IPS-NIHi11 (cell line): Measurements from ENCODE around the gene LRCH2.
"Not testable (repeated sequence)": the region's sequence is repeated elsewhere in the genome, so short reads cannot be mapped to it uniquely, and the experiment has no call there.

Experiments used
- DNase-seq: peaks from one replicate; pipeline ENCODE4 v3.0.0; 2012; ENCODE audit warnings: mixed read lengths, low spot score

Gene LRCH2, protein sequence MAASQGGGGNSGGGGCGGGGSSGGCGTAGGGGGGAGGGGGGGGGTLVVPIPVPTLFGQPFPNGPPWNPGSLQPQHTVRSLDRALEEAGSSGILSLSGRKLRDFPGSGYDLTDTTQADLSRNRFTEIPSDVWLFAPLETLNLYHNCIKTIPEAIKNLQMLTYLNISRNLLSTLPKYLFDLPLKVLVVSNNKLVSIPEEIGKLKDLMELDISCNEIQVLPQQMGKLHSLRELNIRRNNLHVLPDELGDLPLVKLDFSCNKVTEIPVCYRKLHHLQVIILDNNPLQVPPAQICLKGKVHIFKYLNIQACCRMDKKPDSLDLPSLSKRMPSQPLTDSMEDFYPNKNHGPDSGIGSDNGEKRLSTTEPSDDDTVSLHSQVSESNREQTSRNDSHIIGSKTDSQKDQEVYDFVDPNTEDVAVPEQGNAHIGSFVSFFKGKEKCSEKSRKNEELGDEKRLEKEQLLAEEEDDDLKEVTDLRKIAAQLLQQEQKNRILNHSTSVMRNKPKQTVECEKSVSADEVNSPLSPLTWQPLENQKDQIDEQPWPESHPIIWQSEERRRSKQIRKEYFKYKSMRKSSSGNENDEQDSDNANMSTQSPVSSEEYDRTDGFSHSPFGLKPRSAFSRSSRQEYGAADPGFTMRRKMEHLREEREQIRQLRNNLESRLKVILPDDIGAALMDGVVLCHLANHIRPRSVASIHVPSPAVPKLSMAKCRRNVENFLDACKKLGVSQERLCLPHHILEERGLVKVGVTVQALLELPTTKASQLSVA

DNA sequence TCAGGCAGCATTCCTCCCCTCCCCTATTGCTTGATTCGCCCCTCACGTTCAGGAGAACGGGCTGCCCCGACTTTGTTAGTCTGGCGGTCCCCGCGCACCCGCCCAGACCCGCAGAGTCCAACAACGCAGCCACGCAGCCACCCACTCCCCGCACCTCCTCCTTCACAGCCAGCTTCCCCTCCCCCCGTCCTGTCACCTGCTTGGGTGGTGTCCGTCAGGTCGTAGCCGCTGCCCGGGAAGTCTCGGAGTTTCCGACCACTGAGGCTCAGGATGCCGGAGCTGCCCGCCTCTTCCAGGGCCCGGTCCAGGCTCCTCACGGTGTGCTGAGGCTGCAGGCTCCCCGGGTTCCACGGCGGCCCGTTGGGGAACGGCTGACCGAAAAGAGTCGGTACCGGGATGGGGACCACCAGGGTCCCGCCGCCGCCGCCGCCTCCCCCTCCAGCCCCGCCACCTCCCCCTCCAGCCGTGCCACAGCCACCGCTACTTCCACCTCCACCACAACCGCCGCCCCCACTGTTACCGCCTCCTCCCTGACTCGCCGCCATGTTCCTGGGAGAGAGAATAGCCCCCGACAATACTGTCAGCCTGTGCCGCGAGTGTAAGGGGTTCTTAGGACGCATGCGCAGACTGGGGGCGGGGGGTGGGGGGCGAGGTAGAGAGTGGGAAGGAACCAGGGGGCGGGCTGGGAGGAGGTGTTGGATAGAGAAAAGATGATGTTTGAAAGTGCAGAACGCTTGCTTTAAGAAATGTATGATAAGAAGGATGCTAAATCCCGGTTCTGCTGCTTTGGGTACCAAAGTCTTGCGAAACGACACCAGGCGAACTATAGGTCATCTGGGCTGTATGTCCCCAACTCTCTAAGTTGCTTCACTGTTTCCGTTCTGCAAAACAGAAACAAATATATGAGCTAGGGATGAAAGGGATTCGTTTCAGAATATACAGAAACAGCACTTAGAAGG is at the start of gene LRCH2:
LRCH2 (minus strand) TSS at position 600 of the 959 bp plus-strand sequence; CDS start at position 545, 55 bp downstream.
- peak; percentile 79 for DNase-seq

DNA sequence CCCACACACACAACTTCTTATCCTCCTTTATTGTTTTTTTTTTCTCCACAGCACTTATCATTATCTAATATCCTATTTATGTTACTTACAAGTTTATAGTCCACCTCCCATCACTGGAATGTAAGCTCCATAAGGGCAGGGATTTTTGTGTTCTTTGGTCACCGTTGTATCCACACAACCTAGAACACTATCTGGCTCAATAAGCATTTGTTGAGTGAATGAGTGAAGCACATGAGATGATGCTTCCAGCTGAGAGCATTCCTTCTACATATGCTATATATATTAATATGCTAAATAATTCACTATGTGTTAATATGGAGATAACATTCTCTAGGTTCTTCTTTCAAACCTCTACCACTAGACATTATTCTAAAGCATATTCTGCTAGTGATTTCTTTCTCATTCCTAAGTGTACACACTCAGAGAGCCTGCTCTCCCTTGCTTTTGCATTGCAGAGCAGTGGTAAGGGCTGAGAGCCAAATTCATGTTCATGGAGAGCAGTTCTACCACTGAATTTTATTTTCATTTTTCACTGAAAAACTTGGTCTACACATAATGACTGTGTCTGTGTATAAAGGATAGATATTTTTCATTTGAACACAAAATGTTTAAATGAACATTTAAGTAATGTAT is 35.3 kb upstream of the LRCH2 start:
- DNase-seq: no peak

DNA sequence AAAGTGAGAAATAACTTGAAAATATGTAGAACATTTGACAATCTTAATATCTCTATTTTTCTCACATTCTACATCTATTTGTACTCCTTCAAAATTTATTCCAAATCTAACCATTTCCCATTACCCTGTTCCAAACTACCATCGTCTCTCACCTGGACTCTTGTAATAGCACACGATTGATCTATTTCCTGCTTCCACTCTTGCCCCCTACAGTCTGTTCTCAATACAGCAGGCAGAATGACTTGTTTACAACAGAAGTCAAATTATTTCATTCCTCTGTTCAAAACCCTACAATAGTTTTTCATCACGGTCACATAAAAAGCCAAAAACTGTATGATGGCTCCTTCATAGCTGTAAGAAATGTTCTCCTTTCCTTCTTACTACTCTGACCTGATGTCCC is 34.5 kb upstream of the LRCH2 start:
- peak; percentile 15 for DNase-seq

DNA sequence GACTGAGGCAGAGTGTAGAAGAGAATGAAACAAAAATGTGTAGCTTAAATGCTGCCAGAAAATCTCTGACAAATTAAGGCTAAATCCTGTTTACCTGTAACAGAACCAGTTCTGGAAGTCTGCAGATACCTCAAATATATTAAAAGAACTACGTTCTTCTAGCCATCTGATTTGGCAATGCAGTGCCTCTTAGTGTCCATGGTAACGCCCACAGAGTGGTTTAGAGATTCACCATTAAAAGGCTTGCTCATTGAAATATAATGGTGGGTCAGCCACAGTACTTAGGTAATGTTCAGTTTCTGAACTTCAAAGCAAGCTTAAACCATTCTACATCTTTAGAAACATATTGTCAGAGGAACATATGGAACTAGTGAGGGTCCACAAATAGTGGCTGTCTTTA is 32.4 kb upstream of the LRCH2 start:
- no peak for DNase-seq

DNA sequence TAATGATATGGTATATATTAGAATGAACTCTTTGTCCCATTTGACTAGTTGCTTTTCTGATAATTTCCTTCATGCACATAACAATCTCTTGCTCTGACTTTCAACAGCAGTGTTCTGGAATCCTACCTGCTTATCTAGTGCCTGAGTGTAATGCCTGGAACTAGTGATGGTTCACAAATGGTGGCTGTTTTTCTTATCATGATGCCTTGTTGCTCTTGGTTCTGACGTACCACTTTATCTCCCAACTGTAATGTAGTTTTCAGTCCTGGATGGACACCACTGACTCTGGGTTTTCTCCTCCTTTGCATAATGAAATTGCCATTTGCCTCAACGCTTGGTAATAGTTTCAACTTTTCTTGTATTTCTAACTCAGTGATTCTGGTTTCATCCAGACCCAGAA is 30.1 kb upstream of the LRCH2 start:
- DNase-seq: no peak

DNA sequence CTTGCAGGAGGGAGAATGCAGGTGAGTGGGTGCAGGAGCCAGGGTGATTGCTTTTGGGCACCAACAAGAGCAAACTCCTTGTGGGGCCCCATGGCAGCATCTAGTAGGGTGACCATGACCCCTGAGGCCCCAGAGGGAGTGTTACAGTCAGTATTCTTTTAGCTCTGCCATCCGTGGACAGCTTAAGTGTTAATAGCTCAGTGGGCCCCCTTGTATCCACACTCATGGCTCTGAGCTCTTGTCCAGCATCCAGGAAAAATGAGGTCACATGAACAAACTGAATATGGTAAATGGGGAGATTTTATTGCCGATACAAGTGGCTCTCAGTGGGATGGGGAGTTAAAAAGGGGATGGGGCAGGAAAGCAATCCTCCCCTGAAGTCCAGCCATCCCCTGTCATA is 27.3 kb upstream of the LRCH2 start:
- no peak for DNase-seq

DNA sequence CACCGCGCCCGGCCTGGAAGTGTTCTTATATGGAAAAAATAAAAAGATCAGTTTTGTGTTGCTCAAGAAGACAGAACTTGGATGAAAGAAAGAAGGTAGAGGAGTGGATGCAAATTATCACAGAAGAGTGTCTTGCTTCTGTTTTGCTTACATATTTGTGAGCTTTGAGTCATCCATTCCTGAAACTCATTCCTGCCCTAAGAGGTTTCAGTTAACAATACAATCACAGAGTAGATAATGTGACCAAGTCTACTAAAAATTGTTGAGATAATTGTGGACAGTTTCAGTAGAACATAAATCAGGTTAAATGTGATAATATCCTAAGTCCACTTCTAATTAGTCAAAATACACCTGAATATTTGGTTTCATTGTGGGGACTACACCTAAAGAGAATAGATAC is 26.4 kb upstream of the LRCH2 start:
- DNase-seq: no peak

DNA sequence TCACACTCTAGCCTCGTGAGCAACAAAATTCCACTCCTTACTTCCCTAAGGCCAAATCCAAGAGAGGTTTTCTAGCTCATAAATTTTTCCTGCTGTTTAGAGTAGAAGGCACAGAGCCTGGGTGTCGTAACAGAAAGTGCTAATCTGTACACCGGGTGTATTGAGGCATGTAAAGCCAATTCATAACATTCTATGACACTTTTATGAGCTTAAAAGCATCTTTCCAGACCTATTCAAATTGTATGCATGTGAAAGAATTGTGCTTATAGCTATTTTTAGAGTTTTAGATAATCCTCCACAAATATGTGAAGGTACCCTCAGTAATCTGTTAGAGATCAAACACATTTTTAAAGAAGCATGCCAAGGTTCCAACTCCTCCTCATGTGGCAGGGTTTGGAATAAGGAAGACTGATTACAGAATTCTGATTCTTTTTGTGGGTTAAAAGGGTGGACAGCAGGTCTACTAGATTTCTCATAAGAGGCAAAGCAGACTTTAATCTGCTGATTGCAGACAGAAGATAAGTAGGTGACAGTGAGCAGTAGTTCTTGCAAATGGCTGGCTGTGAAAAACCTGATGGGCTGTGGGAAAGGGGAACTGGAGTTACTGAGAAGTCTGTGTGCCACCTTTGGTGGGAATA is 25.5 kb upstream of the LRCH2 start:
- no peak for DNase-seq

DNA sequence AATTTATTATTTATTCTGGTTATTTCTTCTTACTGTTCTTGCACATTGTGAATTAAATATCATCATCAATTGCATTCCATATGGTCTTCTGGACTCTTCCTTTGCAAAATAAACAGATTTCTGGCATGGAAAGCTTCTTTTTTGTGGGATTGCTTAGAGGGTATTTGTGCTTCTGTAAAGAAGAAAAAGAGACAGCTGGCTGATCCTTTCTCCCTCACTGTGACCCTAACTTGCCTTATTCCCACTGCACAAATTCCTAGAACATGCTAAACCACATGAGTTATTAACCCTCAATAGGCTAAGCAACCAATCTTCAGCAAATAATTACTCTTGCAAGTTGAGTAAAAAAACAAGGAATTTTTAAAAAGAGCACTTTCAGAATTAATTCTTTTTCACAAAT is 23.8 kb upstream of the LRCH2 start:
- no peak for DNase-seq

DNA sequence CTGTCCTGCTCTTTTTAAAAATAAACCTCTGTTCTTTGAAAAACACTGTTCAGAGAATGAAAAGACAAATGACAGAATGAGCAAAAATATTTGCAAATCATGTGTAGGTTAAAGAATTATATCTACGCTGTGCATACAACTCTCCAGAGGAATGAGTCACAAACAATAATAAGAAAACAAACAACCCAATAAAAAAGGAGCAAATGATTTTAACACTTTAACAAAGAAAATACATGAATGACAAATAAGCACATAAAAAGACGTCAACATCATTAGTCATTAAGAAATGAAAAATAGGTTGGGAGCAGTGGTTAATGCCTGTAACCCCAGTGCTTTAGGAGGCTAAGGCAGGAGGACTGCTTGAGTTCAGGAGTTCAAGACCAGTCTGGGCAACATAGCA is 21.1 kb upstream of the LRCH2 start:
- no peak for DNase-seq

DNA sequence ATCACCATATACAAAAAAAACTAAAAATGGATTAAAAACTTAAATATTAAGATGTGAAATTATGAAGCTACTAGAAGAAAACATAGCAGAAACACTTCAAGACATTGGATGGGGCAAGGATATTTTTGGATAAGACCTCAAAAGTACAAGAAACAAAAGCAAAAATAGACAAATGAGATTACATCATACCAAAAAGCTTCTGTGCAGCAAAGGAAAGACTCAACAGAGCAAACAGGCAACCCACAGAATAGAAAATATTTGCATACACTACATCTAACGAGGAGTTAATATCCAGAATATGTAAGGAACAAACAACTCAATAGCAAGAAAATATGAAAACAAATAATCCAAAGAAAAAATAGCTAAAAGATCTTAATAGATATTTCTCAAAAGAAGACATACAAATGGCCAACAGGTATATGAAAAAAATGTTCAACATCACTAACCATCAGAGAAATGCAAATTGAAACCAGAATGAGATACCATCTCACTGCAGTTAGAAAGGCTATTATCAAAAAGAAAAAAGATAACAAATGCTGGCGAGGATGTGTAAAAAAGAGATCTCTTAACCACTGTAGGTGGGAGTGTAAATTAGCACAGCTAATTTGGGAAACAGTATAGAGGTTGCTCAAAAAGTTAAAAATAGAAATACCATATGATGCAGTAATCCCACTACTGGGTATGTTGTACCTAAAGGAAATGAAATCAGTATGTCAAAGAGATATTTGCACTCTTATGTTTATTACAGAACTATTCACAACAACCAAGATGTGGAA is 17.8 kb upstream of the LRCH2 start:
- no peak for DNase-seq

DNA sequence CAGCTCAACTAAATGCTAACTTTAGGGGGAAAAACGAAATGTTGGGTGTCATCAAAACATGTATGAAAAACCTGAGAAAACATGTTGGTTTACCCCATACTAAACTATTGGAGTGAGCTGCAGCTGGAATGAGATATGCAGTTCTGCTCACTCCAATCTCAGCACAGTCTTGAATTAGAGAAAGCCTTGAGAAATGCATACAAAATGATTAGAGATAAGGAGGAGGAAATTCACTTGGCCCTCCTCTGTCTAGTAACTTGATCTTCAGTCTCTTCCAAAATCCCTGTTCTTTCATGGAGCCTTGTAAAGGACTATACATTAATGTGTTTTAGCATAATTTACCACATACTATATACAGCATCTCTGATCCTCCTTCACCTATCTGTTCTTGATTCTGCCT is 3.2 kb upstream of the LRCH2 start:
- no peak for DNase-seq

DNA sequence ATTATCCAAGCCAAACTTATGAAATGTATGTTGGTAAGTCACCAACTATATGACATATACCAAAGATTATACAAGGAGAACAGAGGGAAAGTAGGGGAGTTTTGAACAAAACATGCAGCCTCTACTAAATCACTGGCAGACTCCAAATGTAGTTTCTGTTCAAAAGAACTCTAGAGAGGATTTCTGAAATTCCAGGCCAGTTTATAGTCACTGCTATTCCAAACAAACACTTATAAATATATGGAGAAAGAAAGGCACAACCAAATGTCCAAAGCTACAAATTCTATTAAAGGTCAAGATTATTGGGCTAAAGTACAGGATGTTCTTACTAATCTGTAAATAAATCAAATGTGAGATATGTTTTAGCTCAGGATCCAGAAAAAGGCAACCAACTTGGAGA is 2.7 kb upstream of the LRCH2 start:
- DNase-seq: no peak

DNA sequence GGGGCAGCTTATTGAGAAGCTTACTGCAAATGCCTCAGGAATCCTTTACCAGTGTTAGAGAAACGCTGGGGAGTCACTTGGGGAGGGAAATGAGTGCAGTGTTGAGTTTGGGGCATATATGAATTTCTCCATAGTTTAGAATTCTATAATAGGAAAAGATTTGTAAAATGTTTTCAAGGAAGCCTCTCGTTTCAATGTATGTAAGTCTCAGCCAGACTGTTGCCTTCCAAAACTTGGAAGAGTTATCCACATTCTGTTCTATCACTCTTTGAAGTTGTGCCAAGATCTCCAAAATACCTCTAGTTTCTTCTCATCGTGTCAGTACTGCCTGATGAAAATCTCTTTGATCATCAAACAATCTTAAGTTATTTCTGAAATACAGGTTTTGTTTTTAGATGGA is 565 bp upstream of the LRCH2 start:
- no peak for DNase-seq

DNA sequence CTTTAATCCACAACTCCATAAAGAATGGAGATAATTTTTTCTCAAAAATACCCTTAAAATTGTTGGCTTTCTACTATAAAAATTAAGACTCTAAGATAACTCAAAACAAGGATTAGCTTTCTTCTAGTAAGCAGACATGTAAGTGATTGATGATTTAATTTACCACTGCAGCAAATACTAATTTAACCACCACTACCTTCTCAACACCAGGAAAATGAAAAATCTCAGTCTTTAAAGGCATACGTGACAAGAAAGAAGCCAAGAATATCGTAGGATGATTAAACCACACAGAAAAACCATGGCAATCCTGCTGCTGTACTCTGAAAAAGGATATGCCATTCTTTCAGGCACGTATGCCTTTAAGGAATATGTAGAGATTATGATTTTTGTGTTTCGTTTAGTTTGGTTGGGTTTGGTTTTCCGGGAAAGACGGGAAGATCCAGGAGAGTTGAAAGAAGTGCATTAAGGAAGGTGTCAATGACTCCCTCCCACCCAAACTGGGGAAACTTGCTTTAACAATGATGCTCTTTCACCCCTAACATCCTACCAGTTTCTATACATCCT is 881 bp downstream of the LRCH2 start:
- no peak for DNase-seq

DNA sequence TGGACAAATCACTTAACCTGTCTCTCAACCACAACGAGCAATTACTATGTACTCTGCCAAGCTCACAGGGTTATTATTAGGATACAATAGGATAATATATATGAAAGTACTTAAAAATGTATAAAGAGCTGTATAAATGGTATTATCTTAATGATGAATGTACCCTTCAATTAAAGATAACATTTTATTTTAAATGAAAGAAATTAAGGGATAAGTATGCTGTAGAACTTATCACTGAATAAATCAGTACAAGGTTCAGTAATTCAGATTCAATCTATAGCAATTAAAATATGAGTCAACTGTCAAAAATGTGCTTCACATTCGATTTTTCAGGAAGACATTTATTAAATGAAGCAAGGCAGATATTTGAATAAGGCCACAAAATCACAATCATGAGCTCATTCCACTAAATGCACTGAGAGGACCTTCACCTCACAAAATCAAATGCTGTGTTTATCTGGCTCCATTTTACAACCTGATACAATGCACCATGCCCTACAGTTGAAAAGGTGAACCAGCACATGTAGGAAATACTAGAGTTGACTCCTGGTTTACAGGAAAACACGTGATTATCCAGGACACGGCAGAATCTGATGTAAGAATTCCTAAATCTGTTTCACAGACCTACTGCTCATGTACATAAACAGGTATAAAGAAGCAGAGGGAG is 4.4 kb downstream of the LRCH2 start:
- DNase-seq: no peak

DNA sequence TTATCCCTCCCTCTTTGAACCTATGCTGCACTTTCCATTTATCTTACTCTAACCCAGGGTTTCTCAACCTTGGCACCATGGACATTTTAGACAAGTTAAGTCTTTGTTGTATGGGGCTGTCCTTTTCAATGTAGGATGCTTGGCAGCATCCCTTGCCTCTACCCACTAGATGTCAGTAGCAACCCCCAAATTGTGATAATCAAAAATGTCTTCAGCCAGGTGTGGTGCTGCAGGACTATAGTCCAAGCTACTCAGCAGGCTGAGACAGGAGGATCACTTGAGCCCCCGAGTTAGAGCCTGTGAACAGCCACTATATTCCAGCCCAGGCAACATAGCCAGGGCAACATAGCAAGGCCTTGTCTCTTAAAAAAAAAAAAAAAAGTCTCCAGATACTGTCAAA is 7.0 kb downstream of the LRCH2 start:
- peak; percentile 6 for DNase-seq

DNA sequence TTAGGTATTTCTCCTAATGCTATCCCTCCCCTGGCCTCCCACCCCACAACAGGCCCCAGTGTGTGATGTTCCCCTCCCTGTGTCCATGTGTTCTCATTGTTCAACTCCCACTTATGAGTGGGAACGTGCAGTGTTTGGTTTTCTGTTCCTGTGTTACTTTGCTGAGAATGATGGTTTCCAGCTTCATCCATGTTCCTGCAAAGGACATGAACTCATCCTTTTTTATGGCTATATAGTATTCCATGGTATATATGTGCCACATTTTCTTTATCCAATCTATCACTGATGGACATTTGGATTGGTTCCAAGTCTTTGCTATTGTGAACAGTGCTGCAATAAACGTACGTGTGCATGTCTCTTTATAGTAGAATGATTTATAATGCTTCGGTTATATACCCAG is 16.6 kb downstream of the LRCH2 start:
- not testable (repeated sequence) for DNase-seq

DNA sequence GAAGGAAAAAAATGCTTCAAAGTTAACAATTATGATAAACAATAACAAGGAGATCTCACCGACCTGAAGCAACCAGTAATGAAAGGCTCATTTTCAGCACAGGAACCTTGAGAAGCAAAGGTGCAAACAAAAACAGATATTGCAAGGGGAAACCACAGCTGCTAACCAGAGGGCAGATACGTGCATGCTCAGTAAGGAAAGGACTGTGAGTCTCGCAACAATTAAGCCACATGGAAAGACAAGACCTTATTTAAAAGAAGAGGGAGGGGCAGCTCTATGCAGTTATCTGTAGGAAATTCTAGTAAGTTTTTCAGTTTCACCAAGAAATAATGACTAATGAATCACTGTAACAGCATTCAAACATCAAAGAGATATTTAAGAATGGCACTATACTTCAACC is 19.3 kb downstream of the LRCH2 start:
- no peak for DNase-seq

DNA sequence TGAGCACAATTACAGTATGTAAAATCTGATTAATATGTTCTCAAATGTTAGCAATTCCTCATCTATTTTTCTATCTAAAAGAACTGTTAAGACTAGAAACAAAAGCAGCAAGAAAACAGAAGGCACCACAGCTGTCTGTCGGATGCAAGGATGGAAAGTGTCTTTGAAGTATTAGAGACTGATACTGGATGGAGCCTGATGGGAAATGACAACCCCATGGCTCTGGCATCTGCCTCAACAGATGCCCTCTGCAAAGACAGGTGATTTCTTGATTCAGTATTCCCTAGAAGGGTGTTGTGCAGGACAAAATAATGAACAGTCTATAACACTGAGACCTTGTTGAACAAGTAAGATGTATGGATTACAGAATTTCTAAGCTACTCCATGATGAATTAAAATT is 19.7 kb downstream of the LRCH2 start:
- DNase-seq: no peak
